Activated CD4-positive, alpha-beta memory T cell treated with anti-CD3 and anti-CD28 coated beads, Interleukin-2, amount 10 ng/mL, durations not matched to agents 7 days and 5 days (primary cell): ENCODE results near the gene DENND2D. TPM values are rescaled to one million over a fixed set of nuclear protein-coding genes. Genes with fewer than 3 reads are reported as not detected.
A peak's percentile ranks its signal among the peaks of the same experiment; 100 is the strongest.
"Not testable (repeated sequence)": the region's sequence is repeated elsewhere in the genome, so short reads cannot be mapped to it uniquely, and the experiment has no call there.

Source experiments
- CTCF ChIA-PET: fragments of 350-600 bp; sonication (Branson Sonifier 250); formaldehyde crosslinking; loops from one replicate; lab custom pipeline; 2021; ENCODE audit warnings: antibody characterized with exemption, inconsistent platforms; lab: Charles Lee
- POLR2A ChIA-PET: fragments of 350-600 bp; sonication (Branson Sonifier 250); formaldehyde crosslinking; loops from one replicate; lab custom pipeline; 2021; ENCODE audit warnings: antibody characterized with exemption; lab: Charles Lee
- DNase-seq: peaks from one replicate; pipeline ENCODE4 v3.0.0-alpha.2; 2020
- H3K27ac Mint-ChIP-seq: one replicate; pipeline ENCODE4 v1.8.0; 2021; ENCODE audit warnings: mild to moderate bottlenecking, mixed read lengths
- H3K27me3 Mint-ChIP-seq: one replicate; pipeline ENCODE4 v1.8.0; 2021; ENCODE audit warnings: mixed read lengths
- H3K36me3 Mint-ChIP-seq: one replicate; pipeline ENCODE4 v1.8.0; 2021; ENCODE audit warnings: low read depth, mixed read lengths
- H3K4me1 Mint-ChIP-seq: one replicate; pipeline ENCODE4 v1.8.0; 2021; ENCODE audit warnings: mixed read lengths
- H3K4me3 Mint-ChIP-seq: one replicate; pipeline ENCODE4 v1.8.0; 2021; ENCODE audit warnings: mild to moderate bottlenecking, mixed read lengths
- H3K9me3 Mint-ChIP-seq: one replicate; pipeline ENCODE4 v1.8.0; 2021; ENCODE audit warnings: mixed read lengths
- total RNA-seq, 2 experiments: library from RNA; stranded (reverse); gene quantifications; one replicate each; pipeline ENCODE4 v1.2.3, GENCODE V29; 2021

The DENND2D gene
- total RNA-seq, 2 experiments from 2014 or later = 207 to 210 TPM

DNA sequence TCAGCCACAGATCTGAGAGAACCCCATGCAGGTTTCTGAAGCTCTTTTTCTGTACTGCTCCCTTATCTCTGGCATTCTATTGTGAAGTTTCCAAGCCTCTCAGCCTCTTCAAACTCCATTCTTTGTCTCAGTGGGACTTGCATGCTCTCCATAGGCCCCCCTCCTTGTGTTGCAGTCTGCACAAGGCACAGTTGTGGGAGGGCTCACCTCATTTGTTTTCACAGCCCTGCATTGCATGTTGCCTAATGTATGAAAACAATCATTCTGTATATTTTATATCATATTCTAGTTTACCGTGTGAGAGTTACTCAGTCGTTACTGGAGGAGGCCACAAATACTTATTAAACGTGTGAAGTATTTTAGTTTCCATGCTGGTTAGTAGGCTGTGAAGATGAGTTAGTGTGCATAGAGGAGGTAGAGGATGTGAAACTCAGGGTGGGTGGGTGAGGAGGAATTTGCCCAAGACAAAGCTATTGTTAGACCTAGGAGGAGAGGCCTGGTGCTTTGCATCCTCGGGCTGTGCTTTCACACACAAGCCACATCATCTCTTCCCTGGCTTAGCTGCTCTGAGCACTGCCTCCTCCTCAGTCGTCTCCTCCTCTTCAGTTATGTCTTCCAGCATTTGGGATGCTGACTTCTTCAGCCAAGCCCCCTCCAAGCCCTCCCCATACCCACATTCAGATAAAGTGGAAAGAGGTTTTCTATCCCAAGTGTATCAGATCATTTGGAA lies 19.3 kb upstream of the DENND2D start:
- POLR2A ChIA-PET = interaction anchor here (1.2 to 12.1 kb wide), 9 partner anchors 22 to 536 kb away, joined by 3 to 590 read pairs (median 6); partner anchors contain the start of genes ATP5PB, CD53, CEPT1 and DDX20
- Mint-ChIP-seq H3K36me3 (peaks cover 9% of the 10 kb centered on the region), H3K4me3 (peak overlapping the region; percentile 22), H3K9me3 (no peaks in the 10 kb centered on the region), H3K27me3 (no peaks in the 10 kb centered on the region), H3K4me1 (peaks cover 91% of the 10 kb centered on the region), H3K27ac (peak overlapping the region; percentile 78)
- DNase-seq = no peak
- CTCF ChIA-PET = interaction anchor here (0.9 to 12.8 kb wide), 8 partner anchors 10 to 289 kb away, joined by 3 to 275 read pairs (median 7); partner anchors contain the start of gene DENND2D

DNA sequence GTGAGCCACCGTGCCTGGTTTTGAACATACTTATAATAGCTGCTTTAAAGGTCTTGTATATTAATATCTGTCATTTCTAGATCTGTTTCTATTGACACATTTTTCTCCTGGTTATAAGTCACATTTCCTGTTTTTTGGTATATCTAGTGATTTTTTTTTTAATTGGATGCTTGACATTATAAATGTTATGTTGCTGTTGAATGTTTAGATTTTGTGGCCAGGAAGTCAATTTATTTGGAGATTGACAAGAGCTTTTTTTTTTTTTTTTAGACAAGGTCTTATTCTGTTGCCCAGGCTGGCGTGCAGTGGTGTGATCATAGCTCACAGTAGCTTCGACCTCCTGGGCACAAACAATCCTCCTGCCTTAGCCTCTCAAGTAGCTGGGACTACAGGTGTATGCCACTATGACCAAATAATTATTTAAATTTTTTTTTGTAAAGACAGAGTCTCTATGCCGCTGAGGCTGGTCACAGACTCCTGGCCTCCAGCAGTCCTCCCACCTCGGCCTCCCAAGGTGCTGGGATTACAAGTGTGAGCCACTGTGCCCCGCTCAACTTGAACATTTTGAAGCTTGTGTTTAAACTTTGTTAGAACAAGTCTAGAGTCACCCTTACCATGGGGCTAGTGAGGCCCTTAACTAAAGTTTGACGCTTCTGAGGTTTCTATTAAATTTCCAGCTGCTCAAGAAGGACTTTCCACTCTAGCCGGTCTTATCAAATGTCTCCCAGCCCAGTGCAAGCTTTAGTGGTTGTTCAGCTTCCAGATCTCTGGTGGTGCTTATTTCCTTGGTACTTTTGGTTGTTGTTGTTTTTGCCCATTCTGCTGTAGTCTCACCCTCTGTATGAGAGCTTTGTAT lies 18.5 kb upstream of the DENND2D start:
- Mint-ChIP-seq H3K4me3 (no peak overlapping the region), H3K27ac (peak overlapping the region; percentile 97), H3K27me3 (no peaks in the 10 kb centered on the region), H3K36me3 (peaks cover 9% of the 10 kb centered on the region), H3K9me3 (no peaks in the 10 kb centered on the region), H3K4me1 (peaks cover 96% of the 10 kb centered on the region)
- POLR2A ChIA-PET = interaction anchor here (0.9 to 12.1 kb wide), 10 partner anchors 9 to 346 kb away, joined by 3 to 590 read pairs (median 6); partner anchors contain the start of genes CD53, CEPT1, CHI3L2 and DENND2D
- DNase-seq = no peak
- CTCF ChIA-PET = interaction anchor here (0.8 to 12.8 kb wide), 10 partner anchors 10 to 407 kb away, joined by 3 to 275 read pairs (median 4); partner anchors contain the start of gene DENND2D

DNA sequence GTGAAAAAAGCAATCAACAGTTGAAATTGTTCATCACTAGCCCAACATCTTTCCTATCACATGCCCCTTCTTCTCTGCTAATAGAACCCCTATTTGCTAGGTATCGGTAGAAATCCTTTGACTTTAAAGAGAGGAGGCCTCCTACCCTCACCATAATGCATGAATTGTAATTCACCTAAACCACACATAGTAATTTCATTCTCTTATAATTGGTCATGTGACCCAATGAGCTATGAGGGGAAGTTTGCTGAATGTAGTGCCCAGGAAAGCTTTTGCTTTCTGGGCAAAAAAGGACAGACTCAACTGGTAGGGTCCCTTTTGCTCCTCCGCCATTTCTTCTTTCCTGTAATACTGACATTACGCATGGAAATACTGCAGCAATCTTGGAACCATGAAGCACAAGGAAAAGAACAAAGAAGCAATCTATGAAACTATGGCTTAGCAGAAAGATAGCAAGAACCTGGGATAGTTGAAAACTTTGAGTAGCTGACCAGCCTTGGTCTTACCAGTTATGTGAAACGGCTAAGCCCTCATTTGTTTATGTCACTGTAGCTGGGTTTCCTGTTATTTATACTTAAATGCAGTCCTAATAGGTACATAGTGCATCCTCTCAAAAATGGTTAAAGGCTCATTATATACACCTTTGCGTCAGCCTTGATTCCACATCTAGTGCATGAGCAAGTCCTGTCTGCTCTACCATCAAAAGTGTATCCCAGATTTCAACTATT lies 16.9 kb upstream of the DENND2D start:
- Mint-ChIP-seq H3K27ac (peak overlapping the region; percentile 97), H3K36me3 (peaks cover 9% of the 10 kb centered on the region), H3K4me3 (peak overlapping the region; percentile 52), H3K9me3 (no peaks in the 10 kb centered on the region), H3K27me3 (no peaks in the 10 kb centered on the region), H3K4me1 (peaks cover 99% of the 10 kb centered on the region)
- ChIA-PET POLR2A (interaction anchor here (0.8 to 12.1 kb wide), 10 partner anchors 8 to 543 kb away, joined by 3 to 590 read pairs (median 4); partner anchors contain the start of genes CHI3L2, DENND2D, KCNA3 and LRIF1), CTCF (interaction anchor here (0.8 to 12.8 kb wide), 6 partner anchors 9 to 183 kb away, joined by 3 to 275 read pairs (median 4); partner anchors contain the start of gene DENND2D)
- DNase-seq = no peak

DNA sequence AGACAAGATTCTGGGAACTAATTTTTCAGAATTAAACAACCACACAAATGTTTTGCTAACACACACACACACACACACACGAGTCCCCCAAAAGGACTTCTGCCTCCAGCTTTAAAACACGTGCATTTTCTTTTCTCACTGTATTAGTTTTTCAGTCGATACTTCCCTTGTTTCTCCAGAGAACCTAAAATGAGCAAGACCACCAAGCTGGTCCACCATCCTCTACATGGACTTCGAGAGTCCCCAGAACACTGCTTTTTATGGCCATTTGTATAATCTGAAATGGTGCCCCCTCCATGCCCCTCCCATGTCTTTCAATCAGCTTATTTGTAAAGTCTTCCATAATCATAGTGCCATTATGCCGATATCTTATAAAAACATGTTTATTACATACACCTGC lies 16.3 kb upstream of the DENND2D start:
- POLR2A ChIA-PET = interaction anchor here (0.8 to 12.1 kb wide), 13 partner anchors 9 to 542 kb away, joined by 3 to 590 read pairs (median 6); partner anchors contain the start of genes CEPT1, CHI3L2, DENND2D and DRAM2

DNA sequence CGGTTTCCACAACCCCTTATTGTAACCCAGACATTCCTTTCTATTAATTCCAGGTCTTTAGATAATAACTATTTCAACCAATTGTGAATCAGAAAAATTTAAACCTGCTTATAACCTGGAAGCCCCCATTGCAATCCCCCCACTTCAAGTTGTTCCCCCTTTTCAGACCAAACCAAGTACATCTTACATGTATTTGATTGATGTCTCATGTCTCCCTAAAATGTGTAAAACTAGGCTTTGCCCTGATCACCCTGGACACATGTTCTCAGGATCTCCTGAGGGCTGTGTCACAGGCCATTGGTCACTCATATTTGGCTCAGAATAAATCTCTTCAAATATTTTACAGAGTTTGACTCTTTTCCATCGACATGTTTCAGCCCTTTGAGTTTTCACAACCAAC lies 14.8 kb upstream of the DENND2D start:
- peak overlapping the region; percentile 52 for H3K4me3 Mint-ChIP-seq
- H3K27me3 Mint-ChIP-seq, H3K36me3 Mint-ChIP-seq, H3K9me3 Mint-ChIP-seq, DNase-seq: not testable (repeated sequence)
- H3K27ac Mint-ChIP-seq = peak overlapping the region; percentile 97
- H3K4me1 Mint-ChIP-seq = peaks cover 83% of the 10 kb centered on the region
- ChIA-PET POLR2A (interaction anchor here (0.7 to 12.1 kb wide), 18 partner anchors 8 to 1403 kb away, joined by 3 to 590 read pairs (median 5); partner anchors contain the start of genes ATP5PB, CEPT1, CHI3L2 and DENND2D), CTCF (interaction anchor here (0.9 to 12.8 kb wide), 9 partner anchors 8 to 293 kb away, joined by 3 to 275 read pairs (median 7); partner anchors contain the start of genes DENND2D and WDR77)

More for the DNA sequence above, 16.3 kb upstream of the DENND2D start:
- peaks cover 9% of the 10 kb centered on the region for H3K36me3 Mint-ChIP-seq
- H3K27me3 Mint-ChIP-seq = no peaks in the 10 kb centered on the region
- peaks cover 98% of the 10 kb centered on the region for H3K4me1 Mint-ChIP-seq
- H3K4me3 Mint-ChIP-seq = peak overlapping the region; percentile 52
- no peaks in the 10 kb centered on the region for H3K9me3 Mint-ChIP-seq
- peak overlapping the region; percentile 97 for H3K27ac Mint-ChIP-seq
- no peak for DNase-seq
- CTCF ChIA-PET = interaction anchor here (1.2 to 12.8 kb wide), 4 partner anchors 8 to 117 kb away, joined by 3 to 275 read pairs (median 10); partner anchors contain the start of gene DENND2D

DNA sequence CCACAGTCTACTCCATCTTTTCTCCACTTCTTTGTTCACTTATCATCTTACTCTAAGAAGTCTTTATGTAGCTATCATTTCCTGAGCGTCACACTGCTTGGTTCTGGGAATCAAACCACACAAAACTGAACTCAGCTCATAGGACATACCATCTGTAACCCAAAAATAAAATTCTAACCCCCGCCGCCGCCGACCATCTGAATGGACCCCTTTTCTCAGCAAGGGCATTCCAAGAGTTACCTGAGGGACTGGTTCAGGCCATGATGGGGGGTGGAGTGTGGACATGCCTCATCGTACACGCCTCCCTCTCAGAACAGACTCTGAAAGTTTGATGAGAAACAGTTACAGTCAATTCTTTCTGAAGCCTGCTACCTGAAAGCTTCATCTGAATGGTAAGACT lies 14.4 kb upstream of the DENND2D start:
- DNase-seq = peak; percentile 60
- POLR2A ChIA-PET = interaction anchor here (0.7 to 12.1 kb wide), 10 partner anchors 11 to 378 kb away, joined by 3 to 590 read pairs (median 4); partner anchors contain the start of genes CEPT1, CHI3L2, DENND2D and DRAM2

DNA sequence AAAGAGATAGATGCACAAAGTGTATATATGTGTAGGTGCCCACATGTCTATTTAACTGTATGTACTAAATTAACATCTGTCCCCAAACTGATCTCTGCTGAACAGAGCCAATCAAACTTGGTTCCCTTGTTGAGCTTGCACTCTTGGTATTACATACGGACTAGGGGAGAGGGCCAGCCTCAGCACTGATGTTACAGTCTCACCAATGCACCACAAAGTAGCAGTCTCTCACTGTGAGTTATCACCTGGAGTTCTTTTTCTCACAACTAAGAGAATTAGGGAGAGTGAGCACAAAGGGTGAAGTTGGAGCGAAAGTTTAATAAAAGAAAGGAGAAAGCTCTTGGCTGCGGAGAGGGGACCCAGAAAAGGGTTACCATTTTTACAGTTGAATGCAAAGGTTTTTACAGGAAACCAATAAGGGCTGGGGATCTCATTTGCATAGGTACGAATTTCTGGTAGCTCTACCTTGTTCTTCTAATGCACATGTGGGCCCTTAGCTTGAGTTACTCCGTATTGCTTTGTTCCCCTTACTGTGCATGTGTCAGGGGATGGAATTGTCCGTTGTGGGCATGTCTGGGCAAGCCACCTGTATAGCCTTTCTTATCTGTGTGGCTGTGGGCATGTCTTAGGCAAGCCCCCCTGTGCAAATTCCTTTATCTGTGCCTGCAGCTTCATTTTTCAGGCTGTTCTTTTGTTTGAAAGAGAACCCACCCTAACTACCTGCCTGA lies 13.8 kb upstream of the DENND2D start:
- CTCF ChIA-PET = interaction anchor here (0.7 to 12.8 kb wide), 6 partner anchors 10 to 889 kb away, joined by 5 to 275 read pairs (median 7); partner anchors contain the start of gene DENND2D
- H3K27me3 Mint-ChIP-seq = no peaks in the 10 kb centered on the region
- H3K4me3 Mint-ChIP-seq = peak overlapping the region; percentile 52
- peaks cover 73% of the 10 kb centered on the region for H3K4me1 Mint-ChIP-seq
- no peak for DNase-seq
- H3K9me3 Mint-ChIP-seq = no peaks in the 10 kb centered on the region
- H3K27ac Mint-ChIP-seq = peak overlapping the region; percentile 97
- peaks cover 5% of the 10 kb centered on the region for H3K36me3 Mint-ChIP-seq
- POLR2A ChIA-PET = interaction anchor here (1.1 to 12.1 kb wide), 9 partner anchors 12 to 378 kb away, joined by 3 to 590 read pairs (median 5); partner anchors contain the start of genes CEPT1, CHI3L2, DENND2D and DRAM2

More for the DNA sequence above, 14.4 kb upstream of the DENND2D start:
- Mint-ChIP-seq H3K27me3 (no peaks in the 10 kb centered on the region), H3K36me3 (peaks cover 9% of the 10 kb centered on the region), H3K9me3 (no peaks in the 10 kb centered on the region), H3K27ac (peak overlapping the region; percentile 97), H3K4me3 (peak overlapping the region; percentile 52), H3K4me1 (peaks cover 79% of the 10 kb centered on the region)
- CTCF ChIA-PET = interaction anchor here (0.7 to 12.8 kb wide), 9 partner anchors 8 to 890 kb away, joined by 3 to 275 read pairs (median 7); partner anchors contain the start of genes DENND2D and WDR77

DNA sequence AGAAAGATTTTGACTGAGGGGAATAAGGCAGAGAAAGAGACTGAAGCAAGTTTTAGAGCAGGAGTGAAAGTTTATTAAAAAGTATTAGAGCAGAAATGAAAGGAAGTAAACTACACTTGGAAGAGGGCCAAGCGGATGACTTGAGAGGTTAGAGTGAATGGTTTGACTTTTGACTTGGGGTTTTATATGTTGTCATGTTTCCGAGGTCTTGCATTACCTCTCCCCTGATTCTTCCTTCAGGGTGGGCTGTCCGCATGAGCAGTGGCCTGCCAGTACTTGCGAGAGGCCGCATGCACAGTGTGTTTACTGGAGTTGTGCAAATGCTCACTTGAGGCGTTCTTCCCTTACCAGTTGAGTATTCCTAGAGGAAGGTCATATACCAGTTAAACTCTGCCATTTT lies 13.0 kb upstream of the DENND2D start:
- CTCF ChIA-PET = interaction anchor here (2.9 to 12.8 kb wide), 2 partner anchors 14 to 15 kb away, joined by 7 to 275 read pairs; partner anchors contain the start of gene DENND2D
- DNase-seq = no peak

DNA sequence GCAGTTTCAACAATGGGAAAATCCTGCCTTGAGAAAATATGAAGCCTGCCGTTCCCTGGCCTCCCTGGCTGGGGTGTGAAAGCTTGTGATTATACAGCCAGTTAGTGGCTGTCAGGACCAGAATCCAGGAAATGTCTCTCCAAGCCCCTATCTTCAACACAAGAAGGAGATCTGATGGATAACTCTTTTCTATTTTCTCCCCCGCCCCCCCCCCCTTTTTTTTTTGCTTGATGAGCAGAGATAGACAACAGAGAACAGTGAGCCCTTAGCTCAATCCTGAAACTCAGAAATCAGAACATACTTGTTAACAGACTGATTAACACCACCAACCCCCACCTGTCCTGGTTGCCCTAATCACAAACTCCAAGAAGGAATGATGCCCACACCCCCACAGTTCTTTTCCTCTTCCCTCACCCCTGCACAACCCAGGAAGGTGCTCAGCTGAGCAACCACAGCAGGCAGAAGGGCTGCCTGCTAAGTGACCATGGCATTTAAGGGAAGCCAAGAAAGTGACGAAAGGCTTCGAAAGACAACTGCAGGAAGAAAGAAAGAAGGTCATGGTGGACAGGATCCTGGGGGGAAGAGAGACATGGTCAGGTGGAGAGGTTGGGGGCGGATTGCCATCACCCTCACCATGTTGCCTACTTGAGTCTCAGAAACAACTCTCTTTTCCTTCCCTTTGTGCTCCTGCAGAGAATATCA lies 12.3 kb upstream of the DENND2D start:
- Mint-ChIP-seq H3K4me3 (no peak overlapping the region), H3K27ac (peak overlapping the region; percentile 97), H3K4me1 (peaks cover 62% of the 10 kb centered on the region), H3K36me3 (peaks cover 3% of the 10 kb centered on the region), H3K27me3 (peaks cover 3% of the 10 kb centered on the region), H3K9me3 (no peaks in the 10 kb centered on the region)
- ChIA-PET CTCF (interaction anchor here (12.8 kb wide), 1 partner anchor 13 kb away, joined by 275 read pairs; the partner anchor contains the start of gene DENND2D), POLR2A (interaction anchor here (12.1 kb wide), 1 partner anchor 15 kb away, joined by 590 read pairs; the partner anchor contains the start of gene DENND2D)
- no peak for DNase-seq

More for the DNA sequence above, 13.0 kb upstream of the DENND2D start:
- peaks cover 1% of the 10 kb centered on the region for H3K27me3 Mint-ChIP-seq
- H3K27ac Mint-ChIP-seq = peak overlapping the region; percentile 97
- peaks cover 3% of the 10 kb centered on the region for H3K36me3 Mint-ChIP-seq
- H3K4me3 Mint-ChIP-seq = no peak overlapping the region
- POLR2A ChIA-PET = interaction anchor here (1.2 to 12.1 kb wide), 4 partner anchors 15 to 338 kb away, joined by 3 to 590 read pairs (median 14); partner anchors contain the start of gene DENND2D
- H3K4me1 Mint-ChIP-seq = peaks cover 67% of the 10 kb centered on the region
- H3K9me3 Mint-ChIP-seq = no peaks in the 10 kb centered on the region

DNA sequence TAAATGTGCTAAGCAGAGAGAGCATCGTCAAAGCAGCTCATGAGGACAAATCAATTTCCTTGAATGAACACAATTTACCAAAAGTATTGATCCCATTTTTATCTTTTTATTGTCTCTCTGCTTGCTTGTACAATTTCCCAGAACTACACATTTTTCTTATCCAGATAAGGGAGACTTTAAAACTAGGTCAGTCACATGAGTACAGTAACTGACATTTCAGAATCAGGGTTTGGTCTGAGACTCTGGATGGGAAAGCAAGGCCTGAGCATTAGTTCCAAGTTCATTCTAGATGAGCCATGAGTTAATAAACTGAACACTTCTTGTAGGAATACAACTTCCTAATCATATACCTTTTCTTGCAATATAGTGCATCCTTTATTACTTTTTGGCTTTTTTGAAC lies 11.5 kb upstream of the DENND2D start:
- H3K9me3 Mint-ChIP-seq = no peaks in the 10 kb centered on the region
- H3K4me1 Mint-ChIP-seq = peaks cover 56% of the 10 kb centered on the region
- H3K27me3 Mint-ChIP-seq = peaks cover 5% of the 10 kb centered on the region
- CTCF ChIA-PET = interaction anchor here (12.8 kb wide), 1 partner anchor 13 kb away, joined by 275 read pairs; the partner anchor contains the start of gene DENND2D
- H3K4me3 Mint-ChIP-seq = no peak overlapping the region
- DNase-seq = no peak
- POLR2A ChIA-PET = interaction anchor here (12.1 kb wide), 1 partner anchor 14 kb away, joined by 590 read pairs; the partner anchor contains the start of gene DENND2D
- no peak overlapping the region for H3K27ac Mint-ChIP-seq
- H3K36me3 Mint-ChIP-seq = peaks cover 3% of the 10 kb centered on the region
